Sigmoid colon (tissue), 4 donors: Measurements from ENCODE around the gene PELI3.

Experiments
- CTCF ChIP-seq, 4 experiments: fragments of 450-650 bp in 3 of 4; fragments of 200-600 bp in 1 of 4; IDR thresholded peaks; one replicate each; pipeline ENCODE4 v1.5.1; 2016 to 2019; ENCODE audit warnings: antibody characterized with exemption in 4 of 4, mild to moderate bottlenecking in 3 of 4, moderate library complexity in 2 of 4
- POLR2A ChIP-seq, 2 donors: fragments of 450-650 bp; IDR thresholded peaks; one replicate each; pipeline ENCODE4 v1.6.1; 2016; ENCODE audit warnings: antibody characterized with exemption in 2 of 2, mild to moderate bottlenecking in 2 of 2, moderate library complexity in 2 of 2
- POLR2AphosphoS5 ChIP-seq, 4 donors: sonication (generic); formaldehyde crosslinking; IDR thresholded peaks; one replicate each; pipeline ENCODE4 v1.6.1; 2017; ENCODE audit warnings: antibody characterized with exemption in 4 of 4

- TF ChIP-seq POLR2A (IDR thresholded peaks at IDR 0.05) (no peak), CTCF (IDR thresholded peaks at IDR 0.05) (no peak), POLR2AphosphoS5 (IDR thresholded peaks at IDR 0.05) (no peak)
Measured at GRCh38 chr11:66450560-66450959, 16.1 kb upstream of the PELI3 start.
